Neuronal stem cell (in vitro differentiated cells): ENCODE results near the gene ZBTB18.

ENCODE experiments used
- DNase-seq: peaks from one replicate; pipeline ENCODE4 v3.0.0-alpha.2; 2013; ENCODE audit warnings: low spot score
- H2AFZ ChIP-seq: one replicate; pipeline ENCODE4 v1.6.1; 2013; ENCODE audit warnings: mild to moderate bottlenecking, low read length, inconsistent platforms
- H2AK5ac ChIP-seq: 2 replicates; pipeline ENCODE4 v1.6.1; 2013; ENCODE audit warnings: low read depth, mild to moderate bottlenecking, inconsistent platforms, low read length, moderate library complexity, mixed read lengths
- H2BK120ac ChIP-seq: 2 replicates; pipeline ENCODE4 v1.6.1; 2013; ENCODE audit warnings: low read depth, mild to moderate bottlenecking, inconsistent platforms, low read length, moderate library complexity, mixed read lengths
- H2BK12ac ChIP-seq: one replicate; pipeline ENCODE4 v1.6.1; 2013; ENCODE audit warnings: low read length, inconsistent platforms
- H2BK15ac ChIP-seq: 2 replicates; pipeline ENCODE4 v1.6.1; 2013; ENCODE audit warnings: mild to moderate bottlenecking, low read length, inconsistent platforms, mixed read lengths
- H2BK5ac ChIP-seq: one replicate; pipeline ENCODE4 v1.6.1; 2013; ENCODE audit warnings: inconsistent platforms, mild to moderate bottlenecking, low read length, moderate library complexity
- H3K14ac ChIP-seq: one replicate; pipeline ENCODE4 v1.6.1; 2013; ENCODE audit warnings: low read length, inconsistent platforms
- H3K18ac ChIP-seq: 2 replicates; pipeline ENCODE4 v1.6.1; 2013; ENCODE audit warnings: low read length, inconsistent platforms
- H3K23ac ChIP-seq: 2 replicates; pipeline ENCODE4 v1.6.1; 2013; ENCODE audit warnings: low read depth, mild to moderate bottlenecking, mixed read lengths, low read length, inconsistent platforms; ENCODE audit not compliant: poor library complexity
- H3K27ac ChIP-seq: replicated peaks from 3 replicates; pipeline ENCODE4 v1.5.1; 2013; ENCODE audit warnings: low read length, inconsistent platforms
- H3K27me3 ChIP-seq, 3 experiments: 2 replicates each; pipeline ENCODE4 v1.6.1; 2013; ENCODE audit warnings: low read length in 3 of 3, mild to moderate bottlenecking in 2 of 3, inconsistent platforms in 1 of 3, low read depth in 1 of 3, mixed read lengths in 1 of 3, moderate library complexity in 1 of 3; ENCODE audit not compliant: control insufficient read depth in 3 of 3, insufficient read depth in 3 of 3
- H3K36me3 ChIP-seq, 2 donors: replicated peaks in 1 of 2; 2 replicates each; pipeline ENCODE4 v1.6.1; 2013; ENCODE audit warnings: low read length in 2 of 2; ENCODE audit not compliant: control insufficient read depth in 2 of 2, insufficient read depth in 2 of 2
- H3K4ac ChIP-seq: 2 replicates; pipeline ENCODE4 v1.6.1; 2013; ENCODE audit warnings: inconsistent platforms, mild to moderate bottlenecking, low read length, moderate library complexity
- H3K4me1 ChIP-seq, 2 donors: 1 replicate in 1 of 2; 2 replicates in 1 of 2; pipeline ENCODE4 v1.6.1; 2013; ENCODE audit warnings: low read length in 2 of 2, low read depth in 1 of 2; ENCODE audit not compliant: control insufficient read depth in 2 of 2, insufficient read depth in 1 of 2
- H3K4me2 ChIP-seq: one replicate; pipeline ENCODE4 v1.6.1; 2013; ENCODE audit warnings: mild to moderate bottlenecking, low read length, inconsistent platforms; ENCODE audit not compliant: insufficient read depth, poor library complexity, severe bottlenecking
- H3K4me3 ChIP-seq, 2 donors: 2 replicates each; pipeline ENCODE4 v1.5.1; 2013; ENCODE audit warnings: low read length in 2 of 2, mild to moderate bottlenecking in 2 of 2, inconsistent platforms in 1 of 2, moderate library complexity in 1 of 2
- H3K79me1 ChIP-seq: one replicate; pipeline ENCODE4 v1.6.1; 2013; ENCODE audit warnings: low read depth, mild to moderate bottlenecking, inconsistent platforms, low read length, moderate library complexity
- H3K9ac ChIP-seq: one replicate; pipeline ENCODE4 v1.6.1; 2013; ENCODE audit warnings: mild to moderate bottlenecking, low read depth, low read length, inconsistent platforms; ENCODE audit not compliant: poor library complexity
- H3K9me3 ChIP-seq, 2 donors: replicated peaks in 1 of 2; 2 replicates each; pipeline versions ENCODE3 to v1.6.1; 2013; ENCODE audit warnings: low read length in 2 of 2, mild to moderate bottlenecking in 2 of 2, inconsistent platforms in 1 of 2, low read depth in 1 of 2, mixed read lengths in 1 of 2, moderate library complexity in 1 of 2; ENCODE audit not compliant: control insufficient read depth in 2 of 2, insufficient read depth in 1 of 2
- H4K8ac ChIP-seq: one replicate; pipeline ENCODE4 v1.6.1; 2013; ENCODE audit warnings: low read depth, mild to moderate bottlenecking, inconsistent platforms, low read length, moderate library complexity
- H4K91ac ChIP-seq: one replicate; pipeline ENCODE4 v1.6.1; 2013; ENCODE audit warnings: low read length, low read depth, mild to moderate bottlenecking, inconsistent platforms; ENCODE audit not compliant: poor library complexity
- WGBS, 2 donors: extraction: QIAGEN DNeasy Blood & Tissue Kit; methylation state at CpG; one replicate each; pipeline ENCODE4 v1.1.7; 2013; ENCODE audit warnings: missing lambda C conversion rate in 2 of 2, mixed read lengths in 1 of 2; ENCODE audit not compliant: insufficient read length in 2 of 2, insufficient replicate concordance in 1 of 2; ENCODE audit errors: extremely low coverage in 2 of 2; 5-methylcytosine and 5-hydroxymethylcytosine counted together

ZBTB18 gene

DNA sequence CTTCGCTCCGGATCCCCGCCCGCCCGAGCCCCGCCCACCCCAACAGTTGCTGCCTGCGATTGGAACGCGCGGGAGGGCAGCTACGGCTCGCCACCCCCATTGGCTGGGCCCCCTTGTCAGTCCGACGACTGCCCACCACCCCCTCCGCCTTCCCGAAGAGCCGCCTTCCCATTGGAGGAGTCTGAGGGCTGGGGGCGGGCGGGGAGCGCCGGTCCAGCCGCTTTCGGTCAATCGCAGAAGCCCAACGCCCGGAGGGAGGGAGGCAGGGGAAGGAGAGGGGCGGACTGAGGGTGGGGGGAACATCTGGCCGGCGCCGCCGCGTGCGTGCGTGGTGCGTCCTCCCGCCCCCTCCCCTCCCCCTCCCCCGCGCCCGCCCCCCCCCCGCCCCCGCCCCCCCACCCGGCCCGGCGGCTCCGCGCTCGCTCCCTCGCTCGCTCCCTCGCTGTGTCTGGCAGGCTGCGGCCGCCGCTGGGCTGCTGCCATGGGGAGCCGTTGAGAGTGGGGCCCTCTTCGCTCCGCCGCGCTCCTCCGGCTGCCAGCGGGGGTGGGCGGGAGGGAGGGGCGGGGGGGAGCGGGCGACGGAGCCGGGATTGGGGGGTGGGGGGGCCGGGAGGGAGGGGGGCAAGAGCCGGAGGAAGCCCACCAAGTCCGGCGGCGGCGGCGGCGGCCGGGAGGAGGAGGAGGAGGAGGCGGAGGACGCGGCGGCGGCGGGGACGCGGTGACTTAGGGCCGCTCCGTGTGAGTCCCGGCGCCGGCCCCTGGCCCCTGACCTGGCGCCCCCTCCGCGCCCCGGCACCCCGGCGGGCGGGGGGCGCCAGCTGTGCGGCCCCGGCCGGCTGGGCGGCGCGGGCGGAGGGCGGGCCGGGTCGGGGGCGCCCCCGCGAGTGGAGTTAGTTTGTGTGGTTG lies 2.6 kb upstream of the ZBTB18 start:
- no CpG with 5 or more reads among the region's 109 CpGs for WGBS, 2 donors
- DNase-seq = peak; percentile 99
- no peak overlapping the region for H2BK15ac ChIP-seq
- no peaks in the 10 kb centered on the region for H3K27me3 ChIP-seq
- H4K8ac ChIP-seq = no peak overlapping the region
- no peak overlapping the region for H2AK5ac ChIP-seq
- H3K9me3 ChIP-seq = no peaks in the 10 kb centered on the region
- H2AFZ ChIP-seq = no peak overlapping the region
- H2BK120ac ChIP-seq = no peak overlapping the region
- no peak overlapping the region for H2BK12ac ChIP-seq
- no peaks in the 10 kb centered on the region for H3K79me1 ChIP-seq
- no peak overlapping the region for H3K23ac ChIP-seq
- H3K4me2 ChIP-seq = peak overlapping the region; percentile 31
- H3K36me3 ChIP-seq = no peaks in the 10 kb centered on the region
- no peak overlapping the region for H3K14ac ChIP-seq
- H3K4me1 ChIP-seq = peaks cover 6 to 7% of the 10 kb centered on the region in 2 donors
- H3K4ac ChIP-seq = no peak overlapping the region
- no peak overlapping the region for H3K9ac ChIP-seq
- H4K91ac ChIP-seq = no peak overlapping the region
- H3K4me3 ChIP-seq = peak overlapping the region; percentile 87 to 90
- H2BK5ac ChIP-seq = no peak overlapping the region
- peak overlapping the region; percentile 74 for H3K27ac ChIP-seq
- H3K18ac ChIP-seq = peak overlapping the region; percentile 61

DNA sequence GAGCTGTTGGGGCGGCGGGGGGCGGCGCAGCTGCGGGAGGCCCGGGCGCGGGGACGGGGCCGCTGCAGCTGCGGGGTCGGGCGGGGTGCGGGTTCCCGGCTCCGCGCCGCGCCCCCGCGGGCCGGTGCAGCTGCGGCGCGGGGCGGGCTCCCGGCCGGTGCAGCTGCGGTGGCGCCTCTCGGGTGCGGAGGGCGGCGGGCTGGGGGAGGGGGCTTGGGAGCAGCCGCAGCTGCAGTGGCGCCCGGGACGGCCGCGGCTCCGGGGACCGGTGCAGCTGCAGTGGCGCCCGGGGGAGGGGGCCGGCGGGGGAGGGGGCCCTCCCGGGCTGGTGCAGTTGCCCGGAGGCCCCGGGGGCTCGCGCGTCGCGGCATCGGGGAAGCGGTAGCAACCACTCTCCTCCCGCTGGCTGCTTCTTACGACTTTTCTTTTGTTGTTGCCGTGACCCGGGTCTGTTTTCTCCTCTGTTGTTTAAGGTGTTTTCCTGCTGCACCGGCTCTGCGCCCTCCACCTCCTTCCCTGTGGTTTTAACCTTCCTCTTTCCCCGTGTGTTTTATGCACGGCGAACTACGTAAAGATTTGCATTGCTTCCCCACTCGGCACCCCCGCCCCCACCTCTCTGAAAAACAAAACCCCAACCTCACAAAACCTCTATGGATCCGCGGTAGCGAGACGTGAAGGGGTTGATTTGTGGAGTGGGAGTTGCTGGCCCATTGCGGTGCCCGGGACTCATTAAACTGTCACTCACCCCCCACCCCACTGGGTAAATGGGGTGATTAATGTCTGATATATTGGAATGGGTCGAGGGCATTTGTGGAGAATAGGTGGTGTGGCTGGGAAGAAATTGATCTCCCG lies 1.7 kb upstream of the ZBTB18 start:
- Histone ChIP-seq H3K36me3 (peaks cover 4 to 5% of the 10 kb centered on the region in 2 donors), H3K27me3 (no peaks in the 10 kb centered on the region), H3K27ac (peak overlapping the region; percentile 74), H3K4me1 (peaks cover 12 to 14% of the 10 kb centered on the region in 2 donors), H3K4me2 (peak overlapping the region; percentile 65), H2BK120ac (no peak overlapping the region), H3K9ac (peak overlapping the region; percentile 88), H2BK12ac (no peak overlapping the region), H3K4ac (no peak overlapping the region), H4K91ac (no peak overlapping the region), H3K14ac (no peak overlapping the region), H3K18ac (peak overlapping the region; percentile 95), H2BK5ac (no peak overlapping the region), H2AFZ (no peak overlapping the region), H3K23ac (peak overlapping the region; percentile 22), H4K8ac (no peak overlapping the region), H3K79me1 (peaks cover 4% of the 10 kb centered on the region), H2AK5ac (peak overlapping the region; percentile 71), H3K9me3 (no peaks in the 10 kb centered on the region), H3K4me3 (peak overlapping the region; percentile 86 to 87), H2BK15ac (no peak overlapping the region)
- no CpG with 5 or more reads among the region's 76 CpGs for WGBS, 2 donors
- DNase-seq = no peak

DNA sequence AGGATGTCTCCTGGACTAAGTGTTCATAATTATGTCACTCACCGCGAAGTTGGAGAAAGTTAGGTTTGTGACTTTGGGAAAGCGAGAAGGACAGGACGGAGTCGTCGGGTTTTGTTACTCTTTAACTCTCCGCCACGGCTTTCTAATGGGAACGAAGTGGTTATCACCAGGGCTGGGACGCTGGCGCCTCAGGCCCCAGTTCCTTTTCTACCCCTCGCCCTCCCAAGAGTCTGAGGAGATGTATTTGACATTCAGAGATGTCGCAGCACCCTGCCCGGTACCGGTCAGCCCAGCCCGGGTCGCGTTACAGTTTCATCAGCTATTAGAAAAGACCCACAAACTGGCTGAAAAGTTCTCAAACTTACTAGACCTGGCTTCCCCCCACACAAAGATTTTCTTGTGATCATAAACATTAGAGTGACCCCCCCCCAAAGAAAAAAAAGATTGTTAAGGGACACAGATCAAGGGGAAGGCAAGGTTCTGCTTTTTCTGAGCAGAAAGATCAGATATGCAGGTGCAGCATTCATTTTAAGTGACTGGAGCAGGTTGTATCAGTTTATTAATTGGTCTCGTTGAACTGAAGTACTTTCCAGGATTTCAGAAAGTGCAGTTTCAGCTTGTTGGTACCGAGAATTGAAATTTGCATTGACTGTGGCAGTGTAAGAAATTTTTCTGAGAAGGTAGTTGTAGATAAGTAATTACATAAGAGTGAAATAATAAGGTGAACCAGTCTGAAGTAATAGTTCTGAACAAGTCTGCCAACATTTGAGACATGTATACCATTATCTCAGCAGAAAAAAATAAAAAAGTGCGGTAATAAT lies 859 bp upstream of the ZBTB18 start:
- DNase-seq = no peak
- Histone ChIP-seq H4K8ac (no peak overlapping the region), H3K23ac (no peak overlapping the region), H2BK15ac (no peak overlapping the region), H3K9ac (peak overlapping the region; percentile 88), H3K4me3 (peak overlapping the region; percentile 86 to 87), H2AK5ac (no peak overlapping the region), H3K14ac (no peak overlapping the region), H3K4me1 (peaks cover 19 to 22% of the 10 kb centered on the region in 2 donors), H3K79me1 (peaks cover 8% of the 10 kb centered on the region), H2BK120ac (no peak overlapping the region), H3K36me3 (peaks cover 11 to 13% of the 10 kb centered on the region in 2 donors), H3K18ac (peak overlapping the region; percentile 41), H2AFZ (no peak overlapping the region), H3K9me3 (no peaks in the 10 kb centered on the region), H3K4me2 (peak overlapping the region; percentile 65), H2BK5ac (no peak overlapping the region), H3K27me3 (no peaks in the 10 kb centered on the region), H2BK12ac (no peak overlapping the region), H3K4ac (no peak overlapping the region), H4K91ac (no peak overlapping the region), H3K27ac (peak overlapping the region; percentile 69)
- WGBS, 2 donors = no CpG with 5 or more reads among the region's 21 CpGs
